HG02840 (cell line): ENCODE measurements around the gene CTNNBL1.
"Not testable (repeated sequence)": the region's sequence is repeated elsewhere in the genome, so short reads cannot be mapped to it uniquely, and the experiment has no call there.

ENCODE experiments used
- ATAC-seq: cut with Tn5 transposase; IDR thresholded peaks from one replicate; pipeline ENCODE4 v1.9.1; 2021; ENCODE audit warnings: mild to moderate bottlenecking, moderate library complexity, moderate number of reproducible peaks; ENCODE audit not compliant: unreplicated experiment, low FRiP score

Gene CTNNBL1, protein sequence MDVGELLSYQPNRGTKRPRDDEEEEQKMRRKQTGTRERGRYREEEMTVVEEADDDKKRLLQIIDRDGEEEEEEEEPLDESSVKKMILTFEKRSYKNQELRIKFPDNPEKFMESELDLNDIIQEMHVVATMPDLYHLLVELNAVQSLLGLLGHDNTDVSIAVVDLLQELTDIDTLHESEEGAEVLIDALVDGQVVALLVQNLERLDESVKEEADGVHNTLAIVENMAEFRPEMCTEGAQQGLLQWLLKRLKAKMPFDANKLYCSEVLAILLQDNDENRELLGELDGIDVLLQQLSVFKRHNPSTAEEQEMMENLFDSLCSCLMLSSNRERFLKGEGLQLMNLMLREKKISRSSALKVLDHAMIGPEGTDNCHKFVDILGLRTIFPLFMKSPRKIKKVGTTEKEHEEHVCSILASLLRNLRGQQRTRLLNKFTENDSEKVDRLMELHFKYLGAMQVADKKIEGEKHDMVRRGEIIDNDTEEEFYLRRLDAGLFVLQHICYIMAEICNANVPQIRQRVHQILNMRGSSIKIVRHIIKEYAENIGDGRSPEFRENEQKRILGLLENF

DNA sequence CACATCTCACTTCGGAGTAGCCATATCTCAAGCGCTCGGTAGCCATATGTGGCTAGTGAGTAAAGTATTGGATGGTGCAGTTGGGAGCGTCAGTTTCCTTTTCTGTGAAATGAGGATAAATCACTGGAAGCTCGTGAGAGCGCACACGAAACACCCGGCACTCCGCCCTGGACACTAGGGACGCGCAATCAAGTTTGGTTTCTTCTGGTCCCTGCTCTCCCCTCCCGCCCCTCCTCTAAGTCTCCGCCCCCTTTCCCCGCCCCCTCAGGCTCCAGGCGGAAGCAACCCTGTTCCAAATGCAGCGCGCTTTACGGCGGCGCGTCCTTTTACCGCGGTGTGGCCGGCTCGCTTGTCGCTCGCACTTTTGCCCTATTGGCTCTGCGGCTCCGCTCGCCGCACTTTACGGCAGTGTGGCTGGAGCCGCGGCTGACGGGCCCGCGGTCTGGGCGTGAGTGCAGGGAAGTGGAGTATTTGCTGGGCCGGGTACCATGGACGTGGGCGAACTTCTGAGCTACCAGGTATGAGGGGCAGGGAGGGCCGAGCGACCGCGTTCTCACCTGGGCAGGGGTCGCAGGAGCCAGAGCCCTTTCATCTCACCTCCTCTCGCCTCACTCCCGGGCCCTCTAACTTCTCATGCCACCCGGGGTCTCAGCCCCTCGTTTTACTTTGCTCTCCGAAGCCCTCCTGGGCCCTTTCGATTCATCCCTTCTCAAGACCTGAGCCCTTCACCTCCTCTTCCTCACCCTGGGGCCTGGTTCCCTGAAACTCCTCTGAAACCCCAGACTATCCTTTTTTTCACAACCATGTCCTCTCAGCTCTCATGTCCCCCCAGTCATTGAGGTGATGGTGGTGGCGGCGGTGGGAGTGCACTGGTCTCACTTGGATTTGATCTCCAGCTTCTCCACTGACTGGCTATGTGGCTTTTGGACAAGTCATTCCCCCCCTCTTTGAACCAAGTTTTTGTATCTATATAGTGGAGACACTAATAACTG, at the start of gene CTNNBL1:
Gene CTNNBL1, plus strand, starts transcription at position 396 of the 992 bp plus-strand sequence. Its CDS starts 93 bp downstream, at position 489.
- ATAC-seq, result peak; percentile 83

DNA sequence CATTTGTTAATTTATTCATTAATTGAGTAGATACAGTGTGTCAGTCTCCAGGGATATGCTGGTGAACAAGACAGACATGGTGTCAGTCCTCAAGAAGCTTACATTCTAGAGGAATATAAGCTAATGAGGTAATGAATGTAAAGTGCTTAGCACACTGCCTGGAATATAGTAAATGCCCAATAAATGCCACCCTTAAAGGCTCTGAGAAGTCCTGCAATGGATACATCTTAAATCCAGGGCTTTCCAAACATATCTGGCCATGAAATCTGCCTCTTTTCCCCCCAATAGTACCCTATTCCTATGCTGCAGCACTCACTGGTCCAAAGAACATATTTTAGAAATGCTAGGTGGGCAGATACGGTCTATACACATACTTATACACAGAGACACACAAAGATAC, 49.2 kb upstream of the CTNNBL1 start:
- ATAC-seq, result no peak

DNA sequence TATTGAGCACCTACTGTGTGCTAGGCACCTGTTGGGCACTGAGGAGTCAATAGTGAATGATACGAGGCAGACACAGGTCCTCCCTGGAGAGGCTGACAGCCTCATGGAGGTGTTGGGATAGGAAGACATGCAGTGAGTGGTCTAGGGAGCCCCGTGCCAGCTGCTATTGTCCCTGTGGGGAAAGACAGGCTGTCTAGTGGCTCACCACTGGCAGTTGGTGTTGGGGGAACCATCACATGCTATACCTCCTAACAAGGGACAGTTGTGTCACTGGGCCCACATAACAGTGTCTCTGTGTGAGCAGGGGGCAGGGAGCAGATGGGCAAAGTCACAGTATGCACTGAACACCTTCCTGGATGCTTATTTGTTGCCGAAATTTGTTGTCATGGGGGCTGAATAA, 45.9 kb upstream of the CTNNBL1 start:
- ATAC-seq, result no peak

DNA sequence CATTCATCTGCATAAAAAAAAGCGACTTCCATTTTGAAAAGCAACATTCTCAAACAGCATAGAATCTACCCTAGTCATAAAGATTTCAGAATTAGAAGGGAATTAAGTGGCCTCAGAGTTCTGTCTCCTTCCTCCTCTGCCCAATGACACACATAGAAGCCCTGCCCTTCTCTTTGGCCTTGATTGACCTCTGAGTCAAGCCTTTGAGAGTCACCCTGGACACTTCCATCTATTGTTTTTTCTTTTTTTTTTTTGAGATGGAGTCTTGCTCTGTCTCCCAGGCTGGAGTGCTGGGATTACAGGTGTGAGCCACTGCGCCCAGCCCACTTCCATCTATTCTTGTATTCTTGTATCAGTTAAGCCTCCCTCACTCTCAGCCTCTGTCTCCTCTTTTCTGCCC, 44.8 kb upstream of the CTNNBL1 start:
- no peak for ATAC-seq

DNA sequence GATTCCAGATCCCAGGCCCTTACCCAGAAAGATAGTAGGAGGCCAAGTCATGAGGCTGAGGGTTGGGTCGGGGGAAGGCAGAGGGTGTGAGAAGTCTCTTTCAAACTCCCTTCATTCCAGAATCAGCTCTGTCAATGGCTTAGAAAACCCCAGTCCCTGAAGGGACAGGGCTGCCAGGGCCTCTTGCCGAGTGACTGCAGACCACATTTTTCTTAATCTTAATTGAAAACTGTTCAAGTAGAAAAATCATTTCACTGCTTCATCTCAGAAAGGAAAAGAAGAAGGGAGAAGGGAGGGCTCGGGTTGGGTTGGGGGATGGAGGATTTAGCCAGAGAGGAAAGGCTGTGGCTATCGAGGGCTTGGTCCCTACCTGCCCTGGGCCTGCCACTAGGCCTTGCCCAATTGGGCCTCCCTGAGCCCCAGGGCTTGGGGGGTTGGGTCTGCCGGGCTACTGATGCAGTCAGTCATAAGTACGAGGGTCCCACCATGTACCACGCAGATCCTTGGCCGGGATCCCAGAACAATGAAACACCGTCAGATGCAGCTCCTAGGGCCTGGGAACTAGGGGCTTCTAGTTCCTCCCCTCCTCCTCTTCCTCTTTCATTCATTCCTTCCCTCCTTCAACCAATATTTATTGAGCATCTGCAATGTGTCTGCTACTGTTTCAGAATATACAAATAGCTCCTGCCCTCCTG, 44.0 kb upstream of the CTNNBL1 start:
- no peak for ATAC-seq

DNA sequence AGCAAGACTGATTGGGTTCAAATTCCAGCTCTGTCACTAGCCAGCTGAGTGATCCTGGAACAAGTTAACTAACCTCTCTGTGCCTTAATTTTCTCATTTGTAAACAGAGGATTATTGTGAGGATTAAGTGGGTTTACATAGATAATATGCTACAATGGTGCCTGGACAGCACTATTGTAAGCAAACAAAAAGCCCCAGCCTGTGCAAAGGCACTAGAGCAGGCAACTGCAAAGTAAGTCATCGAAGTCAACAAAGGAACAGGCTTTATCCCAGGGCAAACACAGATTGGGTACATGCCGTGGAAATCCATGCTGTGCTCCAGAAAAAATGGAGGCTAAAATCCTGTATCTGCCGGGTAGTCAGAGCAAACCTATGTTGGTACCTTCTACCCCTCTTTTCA, 43.2 kb upstream of the CTNNBL1 start:
- ATAC-seq, result no peak

DNA sequence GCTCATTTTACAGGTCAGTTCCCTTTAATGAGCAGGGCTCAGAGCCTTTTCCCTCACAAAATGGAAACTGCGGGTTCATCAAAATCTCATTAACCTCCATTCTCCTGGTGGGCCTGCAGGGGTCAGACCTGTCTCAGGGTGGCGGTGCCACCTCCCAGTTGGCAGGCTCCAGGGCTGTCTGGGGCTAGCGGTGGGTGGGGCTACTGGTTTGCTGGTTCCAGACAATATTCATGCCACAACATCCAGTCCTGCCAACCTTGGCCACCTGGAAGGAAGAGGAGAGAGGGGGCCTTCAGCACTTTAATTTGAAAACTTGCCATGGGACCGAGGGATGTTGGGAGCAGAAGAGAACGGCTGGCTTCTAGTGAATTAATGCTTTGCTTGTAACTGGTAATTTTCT, 41.9 kb upstream of the CTNNBL1 start:
- no peak for ATAC-seq

DNA sequence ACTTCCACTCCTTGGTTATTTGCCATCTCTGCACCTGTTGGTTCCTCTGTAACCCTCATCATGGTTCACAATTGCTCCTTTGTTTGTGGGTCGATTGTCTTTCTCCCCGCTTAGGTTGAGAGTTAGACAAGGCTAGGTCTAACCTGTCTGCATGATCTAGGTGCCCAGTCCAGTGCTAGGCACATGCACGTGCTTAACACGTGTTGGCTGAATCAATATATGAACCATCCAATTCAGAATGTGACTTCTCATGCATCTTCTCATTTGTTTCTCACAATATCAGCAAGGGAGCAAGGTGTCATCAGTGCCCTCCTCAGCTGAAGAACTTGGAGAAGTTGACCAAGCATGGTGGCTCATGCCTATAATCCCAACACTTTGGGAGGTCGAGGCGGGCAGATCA, 36.9 kb upstream of the CTNNBL1 start:
- no peak for ATAC-seq

DNA sequence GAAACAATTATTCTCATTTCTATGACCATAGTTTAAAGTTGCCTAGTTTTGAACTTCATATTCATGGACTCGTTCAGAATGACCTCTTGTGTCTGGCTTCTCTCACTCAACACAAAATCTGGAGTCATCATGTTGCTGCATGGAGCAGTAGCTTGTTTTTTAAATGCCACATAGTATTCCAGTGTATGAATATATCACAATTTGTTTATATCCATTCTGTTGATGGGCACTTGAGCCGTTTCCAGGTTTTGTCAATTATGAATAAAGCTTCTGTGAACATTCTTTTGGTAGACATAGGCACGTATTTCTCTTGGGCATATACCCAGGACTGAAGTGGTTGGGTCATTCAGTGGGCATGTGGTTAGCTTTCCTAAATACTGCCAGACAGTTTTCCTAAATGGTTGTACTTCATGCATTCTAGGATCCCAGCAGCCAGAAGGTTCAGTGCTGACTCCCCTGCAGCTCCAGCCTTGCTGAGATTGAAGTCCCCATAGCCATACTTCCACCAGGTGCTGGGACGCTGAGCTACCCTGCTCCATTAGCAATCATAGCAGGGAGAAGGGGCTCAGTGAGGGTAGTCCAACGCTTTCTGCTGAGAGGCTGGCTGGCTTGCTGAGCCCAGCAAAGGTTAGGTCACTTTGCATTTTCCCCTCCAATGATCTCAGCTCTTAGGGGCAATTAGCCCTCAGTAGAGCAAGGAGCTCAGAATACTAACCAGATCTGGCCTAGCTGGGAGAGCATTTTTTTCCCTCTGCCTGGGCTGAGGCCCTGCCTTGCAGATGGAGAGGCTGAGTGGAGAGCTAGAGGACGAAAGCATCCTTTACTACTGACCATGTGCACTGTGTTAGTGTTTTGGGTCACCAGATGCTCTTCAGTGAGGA, 35.7 kb upstream of the CTNNBL1 start:
- ATAC-seq, result no peak

DNA sequence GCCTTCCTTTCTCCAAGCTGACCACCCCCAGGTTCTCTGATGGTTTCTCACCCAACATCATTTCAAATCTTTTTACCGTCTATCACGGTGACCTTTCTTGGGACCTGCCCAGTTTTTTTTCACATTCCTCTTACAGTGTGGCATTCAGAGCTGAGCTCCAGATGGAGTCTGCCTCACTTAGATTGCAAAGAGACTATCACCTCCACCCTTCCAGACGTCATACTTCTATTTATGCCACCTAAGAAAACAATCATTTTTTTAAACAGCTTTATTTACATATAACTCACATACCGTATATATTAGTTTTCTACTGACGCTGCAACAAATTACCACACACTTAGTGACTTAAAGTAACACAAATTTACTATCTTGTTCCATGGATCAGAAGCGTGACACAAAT, 32.3 kb upstream of the CTNNBL1 start:
- ATAC-seq, result no peak

DNA sequence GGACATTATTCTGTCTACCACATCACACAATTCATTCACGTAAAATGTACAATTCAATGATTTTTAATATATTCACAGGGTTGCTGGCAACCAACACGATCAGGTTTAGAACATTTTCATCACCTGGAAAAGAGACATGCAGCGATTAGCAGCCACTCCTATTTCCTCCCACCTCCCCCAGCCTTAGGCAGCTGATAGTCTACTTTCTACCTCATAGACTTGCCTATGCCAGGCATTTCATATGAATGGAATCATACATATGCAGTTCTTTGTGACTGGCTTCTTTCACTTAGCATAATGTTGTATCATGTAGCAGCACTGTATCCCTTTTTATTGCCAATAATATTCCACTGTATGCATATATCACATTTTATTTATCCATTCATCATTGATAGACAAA, 31.5 kb upstream of the CTNNBL1 start:
- ATAC-seq, result no peak

DNA sequence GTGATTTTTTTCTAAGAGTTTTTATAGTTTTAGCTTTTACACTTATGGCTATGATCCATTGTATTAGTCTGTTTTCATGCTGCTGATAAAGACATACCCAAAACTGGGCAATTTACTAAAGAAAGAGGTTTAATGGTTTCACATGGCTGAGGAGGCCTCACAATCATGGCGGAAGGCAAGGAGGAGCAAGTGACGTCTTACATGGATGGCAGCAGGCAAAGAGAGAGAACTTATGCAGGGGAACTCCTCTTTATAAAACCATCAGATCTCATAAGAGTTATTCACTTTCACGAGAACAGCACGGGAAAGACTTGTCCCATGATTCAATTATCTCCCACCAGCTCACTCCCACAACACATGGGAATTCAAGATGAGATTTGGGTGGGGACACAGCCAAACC, 29.2 kb upstream of the CTNNBL1 start:
- ATAC-seq, result not testable (repeated sequence)

DNA sequence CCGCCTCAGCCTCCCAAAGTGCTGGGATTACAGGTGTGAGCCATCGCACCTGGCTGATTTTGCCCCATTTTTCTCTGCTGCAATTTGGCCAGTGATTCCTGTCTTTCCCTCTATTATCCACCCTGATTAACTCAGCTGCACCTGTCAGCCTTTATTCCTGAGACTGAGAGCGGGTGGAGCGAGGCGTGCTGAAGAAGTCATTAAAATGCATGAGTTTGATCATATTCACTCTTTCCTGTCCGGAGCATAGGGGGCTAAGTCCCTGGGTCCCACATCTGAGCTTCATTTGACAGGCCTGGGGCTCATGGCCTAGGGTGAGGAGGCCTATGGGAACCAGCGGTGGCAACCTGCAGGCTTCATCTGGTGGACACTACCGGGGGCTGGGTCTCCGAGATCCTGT, 25.7 kb upstream of the CTNNBL1 start:
- no peak for ATAC-seq

DNA sequence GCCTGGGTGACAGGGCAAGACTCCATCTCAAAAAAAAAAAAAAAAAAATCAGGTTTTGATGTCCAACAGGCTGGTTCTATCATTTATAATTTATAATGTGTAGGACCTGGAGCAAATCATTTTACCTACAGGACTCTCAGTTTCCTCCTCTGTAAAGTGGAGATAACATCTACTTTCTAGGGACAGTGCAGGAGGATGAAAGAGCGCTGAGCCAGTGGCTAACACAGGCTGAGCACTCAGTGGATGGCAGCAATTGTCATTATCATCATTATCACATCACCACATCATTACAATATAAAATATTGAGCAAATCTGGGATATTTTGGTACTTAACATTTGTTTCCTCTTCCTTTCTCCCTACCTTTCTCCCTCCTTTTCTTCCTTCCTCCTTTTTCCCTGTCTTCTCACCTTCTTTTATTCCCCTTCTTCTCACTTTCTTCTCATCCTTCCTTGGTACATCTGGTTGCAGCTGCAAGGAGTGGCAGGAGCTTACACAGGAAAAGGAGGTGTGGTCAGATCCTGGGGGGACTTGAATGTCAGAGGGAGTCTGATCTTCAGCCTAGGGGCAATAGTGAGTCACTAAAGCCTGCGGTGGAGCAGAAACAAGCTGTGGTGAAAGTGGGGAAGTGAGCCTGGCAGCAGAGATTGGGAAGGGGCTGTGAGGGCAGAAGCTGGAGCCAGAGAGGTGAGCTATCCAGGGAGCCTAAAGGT, 24.6 kb upstream of the CTNNBL1 start:
- no peak for ATAC-seq

DNA sequence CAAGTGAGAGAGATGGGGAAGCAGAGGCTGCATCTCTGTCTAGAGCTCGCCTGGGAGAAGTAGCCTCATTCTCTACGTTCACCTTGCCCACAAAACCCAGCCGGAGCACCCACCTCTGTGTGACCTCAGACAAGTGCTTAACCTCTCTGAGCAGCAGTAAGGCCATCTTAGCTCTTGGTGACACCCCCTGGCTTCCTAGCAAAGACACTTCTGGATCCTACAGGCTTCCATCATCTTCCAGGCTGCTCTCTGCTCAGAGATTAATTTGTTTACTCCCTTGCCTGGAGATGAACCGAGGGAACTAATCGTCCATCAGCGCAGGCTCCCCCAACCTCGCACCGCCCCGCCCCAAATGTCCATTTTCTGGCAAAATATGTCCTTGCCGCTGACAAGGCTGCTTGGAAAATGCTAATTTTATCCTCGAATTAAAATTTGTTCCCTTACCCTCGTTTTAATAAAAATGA, 24.0 kb upstream of the CTNNBL1 start:
- ATAC-seq, result no peak

DNA sequence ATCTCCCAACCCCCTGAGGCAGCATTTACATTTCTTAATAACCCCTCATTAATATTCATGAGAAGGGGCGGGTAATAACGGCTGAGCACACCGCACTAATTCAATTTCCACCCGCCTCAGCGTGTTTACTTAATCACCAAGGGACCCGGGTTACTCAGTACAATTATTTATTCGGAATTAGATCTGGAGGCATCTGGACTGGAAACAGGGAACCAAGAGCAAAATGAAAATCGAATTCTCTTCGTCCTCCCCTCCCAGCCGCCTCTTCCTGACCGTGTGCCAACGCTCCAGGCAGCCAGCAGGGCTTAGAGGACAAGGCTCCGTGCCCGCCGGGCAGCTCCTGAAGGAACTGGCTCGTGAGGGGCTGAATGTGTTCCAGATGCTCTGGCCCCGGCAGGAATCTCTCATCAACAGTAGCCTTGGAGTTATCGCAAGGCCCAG, 23.5 kb upstream of the CTNNBL1 start:
- no peak for ATAC-seq

DNA sequence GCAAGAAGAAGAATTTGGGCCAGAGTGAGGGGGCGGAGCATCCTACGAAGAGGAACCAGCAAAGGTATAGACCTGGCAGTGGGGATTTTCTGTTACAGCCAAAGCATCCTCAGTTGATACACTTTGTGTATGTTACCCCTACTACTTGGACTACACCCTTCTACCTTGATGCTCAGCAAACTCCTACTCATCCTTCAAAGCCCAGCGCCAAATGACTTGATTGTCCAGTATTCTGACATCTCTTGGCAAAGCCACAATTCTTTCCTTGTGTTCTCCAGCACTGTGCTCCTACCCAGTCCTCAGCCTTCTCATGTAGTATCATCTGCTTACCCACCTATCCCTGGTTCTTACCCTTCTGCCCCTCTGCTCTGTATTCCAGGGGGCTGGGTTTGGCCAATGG, 21.7 kb upstream of the CTNNBL1 start:
- ATAC-seq, result no peak

DNA sequence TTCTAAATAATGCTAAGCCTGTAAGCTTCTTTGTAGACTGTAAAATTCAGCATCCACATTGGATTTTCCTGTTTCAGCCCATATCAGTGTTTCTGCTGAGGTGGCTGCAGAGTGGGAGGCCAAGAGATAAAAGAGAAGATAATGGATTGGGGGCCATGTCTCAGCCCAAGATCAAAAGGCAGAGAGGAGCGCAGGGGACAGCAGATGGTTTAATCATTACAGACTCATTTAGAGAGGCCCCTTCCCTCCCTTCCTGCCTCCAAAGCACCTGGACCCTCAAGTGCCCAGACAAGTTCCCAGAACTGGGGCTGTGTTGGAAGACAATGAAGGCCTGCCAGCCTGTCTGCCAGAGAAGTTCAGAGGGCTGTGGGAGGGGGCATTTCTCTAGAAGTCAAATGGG, 20.4 kb upstream of the CTNNBL1 start:
- no peak for ATAC-seq

DNA sequence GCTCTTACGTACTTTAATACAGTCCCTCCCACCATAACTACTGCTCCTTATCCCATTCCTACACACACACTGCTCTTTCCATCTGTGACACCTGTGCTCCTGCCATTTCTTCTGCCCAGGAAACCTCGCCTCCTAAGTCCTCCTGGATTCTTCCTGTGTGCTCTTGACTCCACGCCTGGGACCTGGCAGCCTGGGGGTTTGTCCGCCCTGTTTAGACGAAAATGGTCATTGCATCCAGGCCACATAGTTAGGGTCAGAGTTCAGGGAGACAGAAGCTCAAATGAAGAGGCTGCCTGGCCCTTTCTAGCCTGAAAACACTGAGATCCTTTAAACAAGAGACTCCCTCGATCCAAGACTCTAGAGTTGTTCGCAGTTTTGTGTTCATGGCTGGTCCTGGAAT, 17.4 kb upstream of the CTNNBL1 start:
- no peak for ATAC-seq
